ENCODE results near the gene SNUPN. TPM values are rescaled to one million over a fixed set of nuclear protein-coding genes. Genes with fewer than 3 reads are reported as not detected.

The SNUPN gene
- total and polyA plus RNA-seq, 4 experiments from 2014 or later = 21.0 to 35.2 (median 24.3) TPM

DNA sequence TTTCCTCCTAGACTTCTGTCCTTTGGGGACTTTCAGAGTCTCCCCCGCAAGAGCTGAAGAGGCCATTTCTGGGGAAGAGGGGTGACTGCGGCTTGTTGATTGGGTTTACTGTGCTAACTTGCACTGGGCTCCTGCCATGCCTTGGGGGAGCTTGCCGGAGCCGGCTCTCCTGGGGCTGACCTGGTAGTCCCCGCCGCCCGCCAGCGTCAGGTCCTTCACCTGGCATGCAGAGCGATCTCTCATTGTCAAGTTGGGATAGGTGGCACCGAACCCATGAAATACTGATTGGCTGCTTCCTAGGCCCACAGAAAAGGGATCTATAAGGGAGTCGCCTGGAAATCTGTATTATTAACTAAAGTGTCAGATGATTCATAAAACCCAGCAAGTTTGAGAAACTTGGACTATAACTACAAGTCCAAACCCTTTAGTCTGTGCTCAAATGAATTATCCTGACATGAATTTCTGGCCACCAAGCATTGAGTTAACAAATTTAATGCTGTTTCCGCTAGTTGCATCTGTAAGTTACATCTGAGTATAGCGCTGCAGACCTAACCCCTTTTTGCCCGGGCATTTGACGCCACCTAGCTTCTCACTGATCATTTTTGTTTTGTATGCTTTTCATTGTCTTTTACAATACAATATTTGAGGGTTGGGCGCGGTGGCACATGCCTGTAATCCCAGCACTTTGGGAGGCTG lies 15.1 kb upstream of the SNUPN start:
- intact Hi-C loops (cut with micrococcal nuclease) = loop anchor here (1.0 to 2.0 kb wide), 7 partner anchors 15 to 272 kb away; partner anchors contain the start of genes MAN2C1, PTPN9, SIN3A and SNUPN
- peaks cover 4 to 25% of the 10 kb centered on the region in 2 donors for H3K36me3 Mint-ChIP-seq
- H3K4me1 Mint-ChIP-seq = peaks cover 28 to 60% (median 39%) of the 10 kb centered on the region in 4 donors
- Histone ChIP-seq H3K36me3 (ENCODE audit: insufficient read depth, low read length) (no peaks in the 10 kb centered on the region), H3K4me3 (ENCODE audit: low read length in 2 of 2) (peak overlapping the region; percentile 77 to 96), H3K27ac (ENCODE audit: low read depth, low read length) (peak overlapping the region; percentile 81), H3K9me3 (ENCODE audit: control insufficient read depth in 1 of 2, low read length in 2 of 2) (no peaks in the 10 kb centered on the region), H3K27me3 (ENCODE audit: insufficient read depth, low read length) (no peaks in the 10 kb centered on the region), H3K4me1 (ENCODE audit: insufficient read depth, low read length) (peaks cover 40% of the 10 kb centered on the region)
- H3K4me3 Mint-ChIP-seq = peak overlapping the region; percentile 87 to 98 (median 94)
- ChIA-PET POLR2A (ENCODE audit: partially characterized antibody) (interaction anchor here (0.7 to 7.3 kb wide), 31 partner anchors 9 to 1099 kb away, joined by 3 to 209 read pairs (median 5); partner anchors contain the start of genes ARID3B, C15orf39, EDC3 and FBXO22), CTCF (ENCODE audit: partially characterized antibody) (interaction anchor here (1.0 to 5.2 kb wide), 16 partner anchors 10 to 288 kb away, joined by 3 to 69 read pairs (median 8); partner anchors contain the start of genes MAN2C1, PTPN9, SIN3A and SNUPN)
- no peaks in the 10 kb centered on the region for H3K27me3 Mint-ChIP-seq
- peak; percentile 67 to 75 (median 71) for DNase-seq
- no peaks in the 10 kb centered on the region for H3K9me3 Mint-ChIP-seq
- H3K27ac Mint-ChIP-seq = peak overlapping the region; percentile 79 to 98 (median 96)

DNA sequence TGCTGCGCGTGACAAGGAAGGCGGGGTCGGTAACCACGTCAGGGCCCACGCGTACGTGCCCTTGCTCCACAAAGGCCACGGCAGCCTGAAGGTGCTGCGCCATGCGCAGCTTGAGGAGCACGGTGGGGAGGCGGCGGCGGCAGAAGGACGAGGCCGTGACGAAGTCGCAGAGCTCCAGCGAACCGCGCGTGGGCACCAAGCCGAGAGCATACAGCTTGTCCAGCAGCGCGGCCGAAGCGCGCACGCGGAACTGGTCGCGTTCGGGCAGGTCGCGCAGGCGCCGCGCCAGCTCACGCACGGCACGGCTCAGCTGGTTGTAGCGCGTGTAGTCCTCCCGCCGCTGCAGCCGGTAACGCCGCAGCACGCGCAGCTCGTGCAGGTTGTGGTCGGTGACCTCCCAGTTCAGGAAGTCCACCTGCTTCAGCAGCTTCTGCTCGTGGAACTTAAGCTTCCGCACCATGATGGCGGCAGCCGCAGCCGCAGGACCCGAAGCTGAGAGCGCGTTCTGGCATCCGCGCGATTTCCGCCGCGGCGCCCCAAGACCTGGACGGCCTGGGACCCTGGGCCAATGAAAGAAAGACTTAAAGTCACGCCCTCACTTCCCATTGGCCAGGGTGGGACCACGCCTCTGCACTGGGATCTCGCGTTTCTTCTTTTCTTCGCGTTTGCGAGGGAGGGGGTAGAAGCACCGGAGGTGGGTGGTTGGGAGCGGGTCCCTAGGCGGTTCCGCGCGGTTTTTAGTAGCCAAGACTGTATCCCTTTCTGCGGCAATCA lies 14.4 kb upstream of the SNUPN start, which contains the start of gene IMP3:
Gene IMP3 (minus strand): TSS at position 516 of the 774 bp plus-strand sequence. CDS start 56 bp downstream, at position 460.
- H3K9me3 Mint-ChIP-seq = no peaks in the 10 kb centered on the region
- ChIA-PET POLR2A (ENCODE audit: partially characterized antibody) (interaction anchor here (0.6 to 7.3 kb wide), 34 partner anchors 7 to 1099 kb away, joined by 3 to 209 read pairs (median 4); partner anchors contain the start of genes ARID3B, C15orf39, EDC3 and FBXO22), CTCF (ENCODE audit: partially characterized antibody) (interaction anchor here (1.0 to 5.2 kb wide), 16 partner anchors 10 to 287 kb away, joined by 3 to 69 read pairs (median 8); partner anchors contain the start of genes MAN2C1, PTPN9, SIN3A and SNUPN)
- Histone ChIP-seq H3K4me1 (ENCODE audit: insufficient read depth, low read length) (peaks cover 40% of the 10 kb centered on the region), H3K27me3 (ENCODE audit: insufficient read depth, low read length) (no peaks in the 10 kb centered on the region), H3K9me3 (ENCODE audit: control insufficient read depth in 1 of 2, low read length in 2 of 2) (no peaks in the 10 kb centered on the region), H3K27ac (ENCODE audit: low read depth, low read length) (peak within 1 kb of the TSS; percentile 81), H3K36me3 (ENCODE audit: insufficient read depth, low read length) (no peaks in the 10 kb centered on the region), H3K4me3 (ENCODE audit: low read length in 2 of 2) (peak within 1 kb of the TSS; percentile 77 to 96)
- peak within 1 kb of the TSS; percentile 79 to 98 (median 96) for H3K27ac Mint-ChIP-seq
- H3K36me3 Mint-ChIP-seq = peaks cover 4 to 25% of the 10 kb centered on the region in 2 donors
- intact Hi-C loops (cut with micrococcal nuclease) = loop anchor here (1.0 to 2.0 kb wide), 6 partner anchors 15 to 272 kb away; partner anchors contain the start of genes MAN2C1, PTPN9, SIN3A and SNUPN
- peak within 1 kb of the TSS; percentile 87 to 98 (median 94) for H3K4me3 Mint-ChIP-seq
- H3K4me1 Mint-ChIP-seq = peaks cover 30 to 61% (median 39%) of the 10 kb centered on the region in 4 donors
- H3K27me3 Mint-ChIP-seq = no peaks in the 10 kb centered on the region
- DNase-seq = peak; percentile 92 to 96 (median 94)

DNA sequence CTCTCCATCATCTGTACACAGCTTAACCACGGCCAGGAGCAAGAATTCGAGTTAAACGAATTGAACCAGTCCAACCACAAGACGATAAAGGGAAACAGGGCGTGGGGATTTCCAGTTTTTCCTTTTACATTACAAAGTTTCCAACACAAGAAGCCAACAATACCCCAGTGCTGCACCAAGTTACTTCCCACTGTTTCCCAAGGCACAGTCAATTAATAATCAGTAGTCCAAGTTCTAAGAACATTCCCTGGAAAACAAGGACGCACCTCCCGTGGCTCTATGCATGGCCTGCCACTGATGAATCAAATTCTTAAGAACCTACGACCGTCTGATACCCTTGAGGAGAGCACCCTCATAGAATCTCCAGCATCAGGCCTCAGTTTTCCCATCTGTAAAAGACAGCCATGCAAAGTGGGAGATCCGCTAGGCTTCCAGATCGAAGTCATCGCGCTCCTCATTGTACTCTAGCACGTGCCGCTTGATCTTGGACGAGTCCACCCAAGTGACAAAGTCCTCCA lies 13.7 kb upstream of the SNUPN start:
- Mint-ChIP-seq H3K9me3 (no peaks in the 10 kb centered on the region), H3K27ac (peak overlapping the region; percentile 79 to 98 (median 96)), H3K4me3 (peak overlapping the region; percentile 87 to 98 (median 94)), H3K4me1 (peaks cover 30 to 61% (median 38%) of the 10 kb centered on the region in 4 donors), H3K27me3 (no peaks in the 10 kb centered on the region), H3K36me3 (peaks cover 4 to 25% of the 10 kb centered on the region in 2 donors)
- H3K9me3 ChIP-seq (ENCODE audit: control insufficient read depth in 1 of 2, low read length in 2 of 2) = no peaks in the 10 kb centered on the region
- POLR2A ChIA-PET (ENCODE audit: partially characterized antibody) = interaction anchor here (0.6 to 7.3 kb wide), 22 partner anchors 8 to 616 kb away, joined by 3 to 209 read pairs (median 10); partner anchors contain the start of genes MAN2C1, PPCDC, PTPN9 and SIN3A
- H3K27me3 ChIP-seq (ENCODE audit: insufficient read depth, low read length) = no peaks in the 10 kb centered on the region
- peak overlapping the region; percentile 55 to 96 for H3K4me3 ChIP-seq (ENCODE audit: low read length in 2 of 2)
- CTCF ChIA-PET (ENCODE audit: partially characterized antibody) = interaction anchor here (1.1 to 5.2 kb wide), 15 partner anchors 8 to 287 kb away, joined by 3 to 69 read pairs (median 8); partner anchors contain the start of genes MAN2C1, SIN3A, SNUPN and SNX33
- peak in 1 of 5 donors; percentile 54 for DNase-seq
- peak overlapping the region; percentile 81 for H3K27ac ChIP-seq (ENCODE audit: low read depth, low read length)
- H3K36me3 ChIP-seq (ENCODE audit: insufficient read depth, low read length) = no peaks in the 10 kb centered on the region
- intact Hi-C loops (cut with micrococcal nuclease) = no loop called here
- peaks cover 40% of the 10 kb centered on the region for H3K4me1 ChIP-seq (ENCODE audit: insufficient read depth, low read length)

DNA sequence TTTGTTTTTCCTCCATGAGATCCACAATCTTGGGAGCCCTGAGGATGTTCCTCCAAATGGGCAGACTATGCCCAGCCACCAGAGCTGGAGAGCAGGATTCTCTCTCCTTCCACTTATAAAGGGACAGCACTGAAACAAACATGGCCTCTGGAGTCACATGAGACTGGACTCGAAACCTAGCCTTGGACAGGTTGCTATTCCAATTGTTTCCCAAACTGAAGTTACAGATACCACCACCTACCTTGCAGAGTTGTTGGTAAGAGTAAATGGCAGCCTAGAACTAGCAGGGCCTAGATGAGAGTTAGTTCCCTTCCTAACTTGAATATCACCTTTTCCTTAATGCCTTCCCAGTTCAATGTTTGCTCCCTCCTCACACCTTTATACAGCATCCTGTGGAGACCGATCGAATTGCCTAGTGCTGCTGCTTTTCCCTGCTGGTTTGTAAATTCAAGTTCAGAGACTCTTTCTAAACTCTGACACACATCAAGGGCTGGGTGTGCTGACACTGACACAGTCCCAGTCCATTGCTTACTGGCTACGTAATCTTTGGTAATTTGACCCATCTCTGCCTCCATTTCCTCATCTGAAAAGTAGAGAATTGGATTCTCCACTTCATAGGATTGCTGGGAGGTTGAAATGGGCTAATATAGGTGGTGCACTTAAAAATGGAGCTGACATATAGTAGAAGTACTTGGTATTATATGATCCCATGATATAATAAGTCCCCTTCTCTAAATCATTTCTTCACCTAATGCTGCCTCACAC lies 11.9 kb upstream of the SNUPN start:
- Histone ChIP-seq H3K4me1 (ENCODE audit: insufficient read depth, low read length) (peaks cover 40% of the 10 kb centered on the region), H3K36me3 (ENCODE audit: insufficient read depth, low read length) (no peaks in the 10 kb centered on the region), H3K27me3 (ENCODE audit: insufficient read depth, low read length) (no peaks in the 10 kb centered on the region), H3K4me3 (ENCODE audit: low read length in 2 of 2) (peak overlapping the region in 1 of 2 donors; percentile 11), H3K9me3 (ENCODE audit: control insufficient read depth in 1 of 2, low read length in 2 of 2) (no peaks in the 10 kb centered on the region), H3K27ac (ENCODE audit: low read depth, low read length) (peak overlapping the region; percentile 81)
- CTCF ChIA-PET (ENCODE audit: partially characterized antibody) = interaction anchor here (0.8 to 4.1 kb wide), 8 partner anchors 9 to 270 kb away, joined by 3 to 18 read pairs (median 6); partner anchors contain the start of genes MAN2C1, SIN3A and SNUPN
- DNase-seq = no peak
- peaks cover 4 to 25% of the 10 kb centered on the region in 2 donors for H3K36me3 Mint-ChIP-seq
- H3K27me3 Mint-ChIP-seq = no peaks in the 10 kb centered on the region
- H3K4me3 Mint-ChIP-seq = peak overlapping the region in 7 of 8 donors; percentile 87 to 98 (median 94)
- no peaks in the 10 kb centered on the region for H3K9me3 Mint-ChIP-seq
- POLR2A ChIA-PET (ENCODE audit: partially characterized antibody) = interaction anchor here (1.0 to 7.3 kb wide), 7 partner anchors 7 to 184 kb away, joined by 4 to 209 read pairs (median 20); partner anchors contain the start of genes PTPN9, SIN3A, SNUPN and SNX33
- intact Hi-C loops (cut with micrococcal nuclease) = no loop called here
- peak overlapping the region in 5 of 7 donors; percentile 5 to 98 (median 35) for H3K27ac Mint-ChIP-seq
- H3K4me1 Mint-ChIP-seq = peaks cover 28 to 56% (median 37%) of the 10 kb centered on the region in 4 donors

DNA sequence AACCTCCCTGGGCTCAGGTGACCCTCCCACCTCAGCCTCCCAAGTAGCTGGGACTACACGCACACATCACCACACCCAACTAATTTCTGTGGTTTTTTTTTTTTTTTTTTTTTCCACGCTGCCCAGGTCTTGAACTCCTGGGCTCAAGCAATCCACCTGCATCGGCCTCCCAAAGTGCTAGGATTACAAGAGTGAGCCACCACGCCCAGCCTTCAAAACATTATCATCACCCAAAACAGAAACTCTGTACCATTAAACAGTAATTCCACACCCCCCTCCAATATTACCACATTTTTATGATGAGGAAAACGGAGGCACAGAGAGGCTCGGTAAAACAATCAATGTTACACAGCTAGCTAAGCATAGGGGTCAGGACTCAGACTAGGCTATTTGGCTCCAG lies 10.5 kb upstream of the SNUPN start:
- Histone ChIP-seq H3K9me3 (ENCODE audit: control insufficient read depth in 1 of 2, low read length in 2 of 2) (no peaks in the 10 kb centered on the region), H3K27me3 (ENCODE audit: insufficient read depth, low read length) (no peaks in the 10 kb centered on the region), H3K36me3 (ENCODE audit: insufficient read depth, low read length) (no peaks in the 10 kb centered on the region), H3K27ac (ENCODE audit: low read depth, low read length) (no peak overlapping the region), H3K4me1 (ENCODE audit: insufficient read depth, low read length) (peaks cover 38% of the 10 kb centered on the region), H3K4me3 (ENCODE audit: low read length in 2 of 2) (no peak overlapping the region)
- POLR2A ChIA-PET (ENCODE audit: partially characterized antibody) = interaction anchor here (1.0 to 7.3 kb wide), 3 partner anchors 9 to 182 kb away, joined by 4 to 209 read pairs (median 9); partner anchors contain the start of genes SNUPN and SNX33
- Mint-ChIP-seq H3K4me3 (peak overlapping the region in 2 of 8 donors; percentile 23 to 52), H3K9me3 (no peaks in the 10 kb centered on the region), H3K36me3 (peaks cover 4 to 25% of the 10 kb centered on the region in 2 donors), H3K4me1 (peaks cover 25 to 49% (median 32%) of the 10 kb centered on the region in 4 donors), H3K27me3 (no peaks in the 10 kb centered on the region), H3K27ac (peak overlapping the region in 1 of 7 donors; percentile 59)
- DNase-seq = no peak
- CTCF ChIA-PET (ENCODE audit: partially characterized antibody) = interaction anchor here (0.7 to 2.4 kb wide), 4 partner anchors 8 to 503 kb away, joined by 3 to 8 read pairs (median 5); partner anchors contain the start of genes MAN2C1 and SNUPN
- intact Hi-C loops (cut with micrococcal nuclease) = no loop called here
